NK-92 (cell line): ENCODE data around the gene FAM174B.

Experiments
- DNase-seq: peaks from one replicate; lab custom pipeline; 2025; ENCODE audit not compliant: unreplicated experiment; lab: John Stamatoyannopoulos, UW

The FAM174B gene

DNA sequence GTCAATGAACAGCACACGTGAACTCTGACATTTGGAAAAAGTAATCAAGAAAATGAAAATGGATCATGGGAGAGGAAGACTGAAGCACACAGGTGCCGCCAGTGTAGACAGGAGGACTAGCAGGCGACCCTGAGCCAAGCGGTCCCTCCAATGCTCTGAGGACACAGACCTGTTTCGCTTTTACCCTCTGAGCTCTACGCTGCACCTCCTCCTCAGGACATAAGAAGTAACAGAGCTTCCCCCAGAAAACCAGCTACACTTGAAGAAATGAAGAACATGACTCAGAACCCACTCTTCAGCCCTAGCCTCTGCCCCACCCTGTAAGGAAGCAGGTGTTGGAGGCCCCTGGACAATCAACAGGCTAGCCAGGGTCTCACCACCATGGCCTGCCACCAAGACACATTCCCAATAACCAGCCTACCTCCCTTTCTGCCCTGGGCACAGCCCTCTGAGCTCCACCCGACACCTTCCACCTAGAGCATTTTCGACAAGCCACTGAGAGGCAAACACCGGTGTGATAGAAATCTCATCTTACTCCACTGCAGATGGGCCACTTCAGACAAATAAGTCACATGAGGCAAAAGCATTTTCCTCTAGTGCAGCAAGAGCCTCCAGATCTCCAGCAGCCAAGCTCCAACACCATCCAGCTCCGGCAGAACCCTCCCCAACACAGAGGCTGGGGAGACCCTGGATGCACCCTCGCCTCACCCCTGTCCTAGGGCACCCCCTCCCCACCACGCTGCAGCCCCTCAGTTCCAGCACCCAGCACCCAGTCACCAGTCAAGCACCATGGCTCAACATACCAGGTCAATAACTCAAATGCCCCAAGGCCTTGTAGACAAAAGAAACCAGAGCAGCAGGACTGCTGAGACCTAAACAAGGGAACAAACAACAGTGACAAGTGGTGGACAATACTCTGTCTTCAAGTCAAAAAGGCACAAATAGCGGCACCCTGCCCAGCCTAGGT, 11.4 kb downstream of the FAM174B start:
- no peak for DNase-seq

- no peak for DNase-seq
Measured at GRCh38 chr15:92638709-92639365, 16.7 kb downstream of the FAM174B start.

DNA sequence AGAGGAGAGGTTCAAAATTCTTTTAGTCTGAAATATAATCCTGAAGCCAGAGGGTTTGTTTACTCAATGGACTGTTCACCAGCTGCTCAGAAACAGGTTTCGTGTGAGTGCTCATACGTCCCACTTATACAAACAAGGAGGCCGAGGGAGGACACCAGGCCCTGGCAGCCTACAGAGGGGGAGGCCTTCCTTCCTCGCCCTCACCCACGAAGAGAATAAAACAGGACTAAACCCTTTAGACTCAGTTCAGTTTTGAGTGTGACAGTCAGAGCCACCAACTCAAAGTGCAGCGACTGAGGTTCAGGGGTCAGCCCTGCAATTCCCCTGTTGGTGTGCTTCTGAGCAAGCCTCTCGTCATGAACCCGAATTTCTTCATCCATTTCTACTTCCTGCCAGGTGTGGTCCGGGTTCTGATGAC, 17.3 kb downstream of the FAM174B start:
- DNase-seq: no peak

- DNase-seq: no peak
Measured at GRCh38 chr15:92637626-92638025, 17.9 kb downstream of the FAM174B start.

DNA sequence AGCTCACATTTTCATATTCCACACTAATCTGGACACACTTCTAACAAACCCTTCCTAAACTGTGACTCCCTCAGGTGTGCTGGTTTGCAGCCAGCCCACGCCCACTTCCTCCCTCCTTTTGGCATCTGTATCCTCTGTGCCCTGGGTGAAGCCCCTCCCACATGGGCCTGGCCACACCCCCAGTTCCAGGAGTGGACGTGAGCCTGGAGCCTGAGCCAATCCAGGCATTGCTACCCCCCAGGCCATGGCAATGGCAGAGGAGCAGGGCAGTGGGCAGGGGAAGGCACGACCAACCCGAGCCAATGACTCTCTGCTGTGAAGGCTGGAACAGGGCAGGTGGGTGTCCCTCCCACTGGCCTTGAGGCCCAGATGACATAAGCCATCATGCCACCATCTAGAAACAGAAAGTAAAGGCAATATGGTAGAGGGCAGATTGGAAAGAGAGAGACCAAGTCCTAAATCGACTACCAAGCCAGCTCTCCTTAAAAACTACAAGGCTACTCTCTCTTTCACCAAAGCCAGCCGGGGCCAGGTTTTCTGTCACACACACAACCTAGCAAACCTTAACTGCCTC, 18.6 kb downstream of the FAM174B start:
- DNase-seq: no peak

DNA sequence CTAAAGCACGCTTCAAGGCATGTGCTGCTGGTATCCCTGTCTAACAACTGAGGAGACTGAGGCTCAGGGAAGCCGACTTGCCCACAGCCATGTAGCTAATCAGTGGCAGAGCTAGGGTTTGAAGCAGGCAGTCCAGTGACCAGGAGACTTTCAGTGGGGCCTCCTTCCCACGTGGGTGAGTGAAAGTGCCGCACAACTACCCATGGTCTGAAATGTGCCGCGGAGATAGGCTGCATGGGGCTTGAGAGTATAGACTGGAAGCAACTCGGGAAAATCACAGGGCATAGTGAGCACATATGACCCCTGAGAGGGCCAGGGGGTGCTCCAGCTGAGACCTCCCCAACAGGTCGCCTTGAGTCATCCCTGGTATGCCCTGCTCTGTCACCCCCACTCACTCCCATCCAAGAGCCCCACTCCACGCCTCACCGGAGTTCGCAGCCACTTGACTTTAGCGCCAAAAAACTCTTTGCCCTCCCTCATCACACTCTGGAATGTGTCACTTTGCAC, 19.1 kb downstream of the FAM174B start:
- DNase-seq: no peak

DNA sequence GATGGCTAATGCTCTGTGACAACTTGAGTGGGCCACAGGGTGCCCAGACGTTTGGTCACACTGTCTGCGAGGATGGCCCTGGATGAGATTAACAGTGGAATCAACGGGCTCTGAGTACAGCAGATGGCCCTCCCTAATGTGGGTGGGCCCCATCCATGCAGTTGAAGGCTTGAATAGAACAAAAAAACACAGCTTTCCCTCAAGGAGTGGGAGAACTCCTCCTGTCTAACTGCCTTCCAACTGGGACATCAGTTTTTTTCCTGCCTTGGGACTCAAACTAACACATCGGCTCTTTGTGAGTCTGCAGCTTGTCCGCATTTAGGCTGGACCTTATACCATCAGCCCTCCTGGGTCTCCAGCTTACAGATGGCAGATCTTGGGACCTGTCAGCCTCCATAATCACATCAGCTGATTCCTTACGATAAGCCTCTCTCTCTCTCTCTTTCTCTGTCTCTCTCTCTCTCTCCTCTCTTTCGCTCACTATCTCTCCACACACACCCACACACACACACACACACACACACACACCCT, 20.8 kb downstream of the FAM174B start:
- DNase-seq: no peak

DNA sequence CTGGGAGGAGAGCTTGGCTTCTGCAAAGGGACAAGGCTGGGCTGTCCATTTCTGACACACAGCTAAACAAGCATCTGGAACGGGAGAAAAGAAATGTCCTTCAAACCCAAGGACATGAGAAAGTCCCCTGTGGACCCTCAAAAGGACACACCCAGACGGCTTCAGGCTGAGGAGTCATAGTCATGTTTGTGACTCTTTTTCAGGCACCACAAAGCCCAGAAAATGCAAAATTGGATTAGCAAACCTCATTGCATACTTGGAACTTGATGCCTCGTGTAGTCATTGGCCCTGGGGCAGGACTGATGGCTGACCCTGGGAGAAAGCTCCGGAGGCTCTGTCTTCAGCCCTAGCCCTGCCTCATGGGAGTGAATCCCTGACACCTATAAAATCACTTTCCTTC, 21.5 kb downstream of the FAM174B start:
- no peak for DNase-seq

- DNase-seq: no peak
Measured at GRCh38 chr15:92633418-92633817, 22.2 kb downstream of the FAM174B start.

DNA sequence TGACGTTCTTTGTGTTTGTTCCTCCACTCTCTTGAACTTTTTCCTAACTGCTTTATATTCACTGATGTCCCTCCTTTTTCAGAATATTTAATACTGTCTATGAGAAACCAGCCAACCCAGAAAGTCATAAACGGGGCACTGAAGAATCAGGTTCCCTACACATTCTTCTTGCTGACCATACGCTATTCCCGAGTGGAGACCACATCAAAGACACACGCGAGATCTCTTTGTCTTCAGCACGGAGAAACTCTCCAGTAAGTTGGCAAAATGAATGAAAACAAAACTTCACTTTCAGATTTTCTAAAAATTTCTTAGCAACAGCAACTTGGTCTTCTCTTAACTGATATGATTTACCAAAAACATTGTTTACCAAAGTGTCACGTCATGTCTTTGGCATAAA, 22.6 kb downstream of the FAM174B start:
- DNase-seq: no peak

DNA sequence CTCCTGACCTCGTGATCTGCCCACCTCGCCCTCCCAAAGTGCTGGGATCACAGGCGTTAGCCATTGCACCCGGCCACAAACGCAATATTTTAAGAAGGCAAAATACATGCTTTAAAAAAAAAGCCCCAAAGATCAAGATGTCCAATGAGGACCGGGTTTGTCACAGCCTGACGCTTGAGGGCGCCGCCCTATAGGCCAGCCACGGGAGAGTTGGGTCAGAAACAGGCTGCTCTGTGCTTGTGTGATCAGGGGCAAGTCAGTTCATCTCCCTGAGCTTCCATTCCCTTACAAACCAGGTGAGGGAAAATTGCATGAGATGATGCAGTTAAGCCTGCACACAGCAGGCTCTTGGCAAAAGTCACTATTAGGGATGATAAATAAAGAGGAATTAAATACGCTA, 23.9 kb downstream of the FAM174B start:
- no peak for DNase-seq

- DNase-seq: no peak
Measured at GRCh38 chr15:92629975-92630626, 25.5 kb downstream of the FAM174B start.

DNA sequence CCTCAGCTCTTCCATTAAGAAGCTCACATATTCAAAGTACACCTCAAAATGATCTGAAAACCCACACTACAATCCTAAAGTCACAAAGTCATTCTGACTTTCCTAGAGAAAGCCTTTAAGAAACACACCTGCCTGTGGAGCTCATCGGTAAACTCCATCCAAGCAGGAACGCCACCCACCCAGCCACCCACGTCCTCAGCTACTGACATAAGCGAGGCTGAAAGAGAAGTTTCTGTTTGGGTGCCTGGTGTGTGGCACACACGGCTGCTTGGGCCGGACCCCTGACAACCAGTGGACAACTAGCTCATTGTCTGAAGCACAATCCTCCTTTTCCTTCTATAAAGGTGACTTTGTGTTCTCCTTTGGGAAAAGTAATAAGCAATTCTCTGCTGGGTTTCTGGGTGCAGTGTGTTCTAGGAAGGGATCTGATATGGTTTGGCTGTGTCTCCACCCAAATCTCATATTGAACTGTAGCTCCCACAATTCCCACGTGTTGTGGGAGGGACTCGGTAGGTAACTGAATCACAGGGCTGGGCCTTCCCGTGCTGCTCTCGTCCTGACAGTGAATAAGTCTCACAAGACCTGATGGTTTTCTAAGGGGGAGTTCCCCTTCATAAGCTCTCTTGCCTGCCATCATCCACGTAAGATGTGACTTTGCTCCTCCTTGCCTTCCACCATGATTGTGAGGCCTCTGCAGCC, 26.1 kb downstream of the FAM174B start:
- DNase-seq: no peak

GRCh38 chr15:92627014-92627413, 28.6 kb downstream of the FAM174B start:
- no peak for DNase-seq

GRCh38 chr15:92625251-92625980, 30.2 kb downstream of the FAM174B start:
- DNase-seq: no peak

DNA sequence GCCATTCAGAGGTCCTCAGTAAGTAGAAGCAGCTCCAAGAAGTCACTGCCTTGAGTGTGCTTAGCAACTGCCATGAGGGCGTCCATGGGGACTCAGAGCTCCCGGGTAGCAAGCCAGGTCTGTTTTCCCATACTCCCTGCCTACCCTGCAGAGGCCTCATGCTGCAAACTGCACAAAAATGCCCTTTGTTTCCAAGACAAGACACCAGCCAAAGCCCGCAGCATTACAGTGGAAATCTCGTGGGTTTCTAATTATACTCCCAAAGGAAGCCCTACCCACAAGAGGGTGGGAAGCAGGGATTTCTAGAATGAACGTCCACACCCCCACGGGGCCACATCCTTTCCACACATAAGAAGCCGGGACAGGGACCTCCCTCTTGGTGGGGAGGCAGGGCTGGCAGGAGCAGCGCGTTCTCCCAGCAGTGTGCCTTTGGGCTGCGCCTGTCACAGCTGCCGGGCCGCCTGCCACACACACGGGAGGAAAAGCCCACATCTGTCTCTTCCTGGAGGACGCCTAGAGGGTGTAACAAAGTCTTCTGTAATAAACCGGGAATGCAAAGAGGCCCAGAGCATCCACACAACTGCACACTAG, 31.1 kb downstream of the FAM174B start:
- no peak for DNase-seq

- no peak for DNase-seq
Measured at GRCh38 chr15:92623435-92623834, 32.1 kb downstream of the FAM174B start.

DNA sequence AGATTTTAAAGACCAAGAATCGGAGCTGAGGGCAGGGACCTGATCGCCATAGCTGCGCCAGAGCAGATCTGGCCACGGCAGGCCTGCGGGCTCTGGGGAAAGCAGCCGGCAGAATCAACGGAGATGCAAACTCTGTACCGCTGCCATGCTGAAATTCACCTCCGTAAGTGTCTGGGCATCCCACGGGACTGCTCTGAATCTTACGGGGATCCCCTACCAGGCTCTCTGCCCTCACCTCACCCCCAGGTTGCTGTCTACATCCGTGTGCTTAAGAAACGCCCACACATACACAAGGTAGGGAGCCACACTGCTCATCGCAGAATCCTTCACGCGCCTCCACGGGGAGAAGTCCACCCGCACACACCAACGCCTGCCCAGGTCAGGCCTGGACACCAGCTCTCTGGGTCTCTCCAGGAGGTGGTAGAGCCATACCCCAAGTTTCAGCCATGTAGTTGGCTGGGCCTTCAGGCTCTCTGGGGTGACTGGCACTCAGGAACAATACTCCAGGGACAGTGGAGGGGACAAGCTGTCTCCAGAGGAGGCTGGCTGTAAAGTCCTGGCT, 33.5 kb downstream of the FAM174B start:
- DNase-seq: no peak

- DNase-seq: no peak
Measured at GRCh38 chr15:92620991-92621390, 34.6 kb downstream of the FAM174B start.
